ENCODE results near the gene ENTPD8.

ENTPD8 gene

GRCh38 chr9:137429974-137430722, 11.0 kb downstream of the ENTPD8 start:
- Histone ChIP-seq H3K27me3 (ENCODE audit: low read depth, low read length) (no peaks in the 10 kb centered on the region), H3K36me3 (ENCODE audit: control insufficient read depth in 1 of 2, insufficient read depth in 2 of 2, low read length in 2 of 2) (no peaks in the 10 kb centered on the region), H3K4me1 (ENCODE audit: control insufficient read depth in 1 of 2, insufficient read depth in 2 of 2, low read length in 2 of 2) (peaks cover 0 to 8% of the 10 kb centered on the region in 2 donors), H3K4me3 (ENCODE audit: low read depth in 1 of 2, low read length in 2 of 2) (no peak overlapping the region), H3K9me3 (ENCODE audit: control insufficient read depth in 1 of 2, low read length in 2 of 2) (no peaks in the 10 kb centered on the region), H3K27ac (ENCODE audit: low read length) (no peak overlapping the region)

DNA sequence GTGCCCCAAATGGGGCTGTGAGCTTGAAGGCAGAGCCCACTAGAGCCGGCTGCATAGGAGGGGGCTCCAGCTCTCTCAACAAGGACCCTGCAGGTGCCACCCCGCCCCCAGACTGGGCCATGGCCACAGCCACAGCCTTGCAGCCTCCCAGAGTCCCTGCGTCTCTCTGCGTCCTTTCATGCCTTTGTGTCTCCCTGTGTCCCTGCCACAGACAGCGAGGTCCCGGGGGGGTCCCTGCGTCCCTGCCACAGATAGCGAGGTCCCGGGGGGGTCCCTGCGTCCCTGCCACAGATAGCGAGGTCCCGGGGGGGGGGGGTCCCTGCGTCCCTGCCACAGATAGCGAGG, 11.6 kb downstream of the ENTPD8 start:
- no peak overlapping the region for H3K27ac ChIP-seq (ENCODE audit: low read length)
- no peaks in the 10 kb centered on the region for H3K27me3 ChIP-seq (ENCODE audit: low read depth, low read length)
- H3K4me3 ChIP-seq (ENCODE audit: low read depth in 1 of 2, low read length in 2 of 2): no peak overlapping the region
- no peaks in the 10 kb centered on the region for H3K36me3 ChIP-seq (ENCODE audit: control insufficient read depth in 1 of 2, insufficient read depth in 2 of 2, low read length in 2 of 2)
- H3K4me1 ChIP-seq (ENCODE audit: control insufficient read depth in 1 of 2, insufficient read depth in 2 of 2, low read length in 2 of 2): peaks cover 0 to 13% of the 10 kb centered on the region in 2 donors
- H3K9me3 ChIP-seq (ENCODE audit: control insufficient read depth in 1 of 2, low read length in 2 of 2): no peaks in the 10 kb centered on the region

GRCh38 chr9:137428841-137429545, 12.2 kb downstream of the ENTPD8 start:
- Histone ChIP-seq H3K4me1 (ENCODE audit: control insufficient read depth in 1 of 2, insufficient read depth in 2 of 2, low read length in 2 of 2) (peaks cover 0 to 16% of the 10 kb centered on the region in 2 donors), H3K27ac (ENCODE audit: low read length) (no peak overlapping the region), H3K36me3 (ENCODE audit: control insufficient read depth in 1 of 2, insufficient read depth in 2 of 2, low read length in 2 of 2) (no peaks in the 10 kb centered on the region), H3K4me3 (ENCODE audit: low read depth in 1 of 2, low read length in 2 of 2) (no peak overlapping the region), H3K9me3 (ENCODE audit: control insufficient read depth in 1 of 2, low read length in 2 of 2) (no peaks in the 10 kb centered on the region), H3K27me3 (ENCODE audit: low read depth, low read length) (no peaks in the 10 kb centered on the region)

DNA sequence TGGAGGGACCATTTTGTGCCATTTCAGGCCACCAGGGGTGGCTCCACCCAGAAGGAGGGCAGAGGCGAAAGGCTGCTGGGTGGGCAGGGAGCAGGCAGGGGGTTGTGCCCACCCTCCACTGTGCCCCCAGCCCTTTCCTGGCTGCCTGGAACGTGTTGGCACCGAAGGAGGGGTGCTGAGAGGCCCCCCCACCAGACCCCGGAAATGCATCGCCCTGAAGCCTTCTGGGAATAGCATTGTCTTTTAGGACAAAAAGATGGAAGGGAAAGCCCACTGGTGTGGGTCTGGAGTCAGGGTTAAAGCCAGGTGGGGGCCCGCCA, 12.9 kb downstream of the ENTPD8 start:
- Histone ChIP-seq H3K9me3 (ENCODE audit: control insufficient read depth in 1 of 2, low read length in 2 of 2) (no peaks in the 10 kb centered on the region), H3K27me3 (ENCODE audit: low read depth, low read length) (no peaks in the 10 kb centered on the region)

DNA sequence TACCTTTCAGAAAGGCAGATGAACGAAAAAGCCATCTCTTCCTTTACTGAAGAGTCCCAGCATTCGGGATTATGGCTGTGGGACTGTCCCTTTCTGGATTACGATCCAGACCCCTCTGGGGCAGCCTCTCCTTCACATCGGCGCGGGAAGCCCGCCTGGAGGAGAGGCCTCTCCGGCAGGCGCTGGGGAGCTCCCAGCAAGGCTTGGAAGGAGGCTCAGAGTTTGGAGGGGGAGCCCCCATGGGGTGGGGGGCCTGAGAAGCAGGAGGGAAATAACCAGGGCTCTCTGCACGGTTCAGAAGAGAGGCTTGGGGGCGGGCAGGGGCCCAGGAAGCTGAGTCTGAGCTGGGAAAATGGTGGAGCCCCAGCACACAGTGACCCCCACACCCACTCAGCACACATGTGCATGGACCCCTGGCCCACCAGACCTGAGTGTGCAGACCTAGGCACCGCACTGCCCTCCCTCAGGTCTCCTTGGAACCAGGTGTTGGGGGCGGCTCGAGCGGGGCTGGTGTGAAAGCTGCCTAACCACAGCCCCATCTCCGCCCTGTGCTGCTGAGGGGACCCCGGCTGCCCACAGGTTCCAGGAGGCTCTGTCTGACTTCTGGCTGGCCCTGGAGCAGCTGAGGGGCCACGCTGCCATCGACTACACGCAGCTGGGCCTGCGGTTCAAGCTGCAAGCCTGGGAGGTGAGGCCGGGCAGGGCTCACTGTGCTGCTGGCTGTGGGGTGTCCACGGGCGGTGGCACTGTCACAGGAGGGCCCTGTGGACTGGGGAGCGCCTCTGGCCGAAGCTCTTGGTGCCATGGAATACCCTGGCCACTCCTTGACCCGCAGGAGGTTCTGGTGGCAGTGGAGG, 13.5 kb downstream of the ENTPD8 start:
- Histone ChIP-seq H3K9me3 (ENCODE audit: control insufficient read depth in 1 of 2, low read length in 2 of 2) (no peaks in the 10 kb centered on the region), H3K27me3 (ENCODE audit: low read depth, low read length) (no peaks in the 10 kb centered on the region), H3K4me3 (ENCODE audit: low read depth in 1 of 2, low read length in 2 of 2) (no peak overlapping the region), H3K4me1 (ENCODE audit: control insufficient read depth in 1 of 2, insufficient read depth in 2 of 2, low read length in 2 of 2) (peaks cover 0 to 17% of the 10 kb centered on the region in 2 donors), H3K27ac (ENCODE audit: low read length) (no peak overlapping the region), H3K36me3 (ENCODE audit: control insufficient read depth in 1 of 2, insufficient read depth in 2 of 2, low read length in 2 of 2) (no peaks in the 10 kb centered on the region)

More for the DNA sequence above, 12.9 kb downstream of the ENTPD8 start:
- peaks cover 0 to 17% of the 10 kb centered on the region in 2 donors for H3K4me1 ChIP-seq (ENCODE audit: control insufficient read depth in 1 of 2, insufficient read depth in 2 of 2, low read length in 2 of 2)
- no peaks in the 10 kb centered on the region for H3K36me3 ChIP-seq (ENCODE audit: control insufficient read depth in 1 of 2, insufficient read depth in 2 of 2, low read length in 2 of 2)
- no peak overlapping the region for H3K4me3 ChIP-seq (ENCODE audit: low read depth in 1 of 2, low read length in 2 of 2)
- no peak overlapping the region for H3K27ac ChIP-seq (ENCODE audit: low read length)

- H3K27ac ChIP-seq (ENCODE audit: low read length): no peak overlapping the region
- H3K4me3 ChIP-seq (ENCODE audit: low read depth in 1 of 2, low read length in 2 of 2): no peak overlapping the region
- H3K36me3 ChIP-seq (ENCODE audit: control insufficient read depth in 1 of 2, insufficient read depth in 2 of 2, low read length in 2 of 2): no peaks in the 10 kb centered on the region
- no peaks in the 10 kb centered on the region for H3K9me3 ChIP-seq (ENCODE audit: control insufficient read depth in 1 of 2, low read length in 2 of 2)
- peaks cover 0 to 29% of the 10 kb centered on the region in 2 donors for H3K4me1 ChIP-seq (ENCODE audit: control insufficient read depth in 1 of 2, insufficient read depth in 2 of 2, low read length in 2 of 2)
- H3K27me3 ChIP-seq (ENCODE audit: low read depth, low read length): no peaks in the 10 kb centered on the region
Observed at GRCh38 chr9:137426018-137426681, 15.0 kb downstream of the ENTPD8 start.

- no peaks in the 10 kb centered on the region for H3K36me3 ChIP-seq (ENCODE audit: control insufficient read depth in 1 of 2, insufficient read depth in 2 of 2, low read length in 2 of 2)
- no peaks in the 10 kb centered on the region for H3K9me3 ChIP-seq (ENCODE audit: control insufficient read depth in 1 of 2, low read length in 2 of 2)
- peaks cover 0 to 21% of the 10 kb centered on the region in 2 donors for H3K4me1 ChIP-seq (ENCODE audit: control insufficient read depth in 1 of 2, insufficient read depth in 2 of 2, low read length in 2 of 2)
- H3K27me3 ChIP-seq (ENCODE audit: low read depth, low read length): no peaks in the 10 kb centered on the region
- H3K4me3 ChIP-seq (ENCODE audit: low read depth in 1 of 2, low read length in 2 of 2): peak overlapping the region; percentile 2 to 89
- H3K27ac ChIP-seq (ENCODE audit: low read length): no peak overlapping the region
Observed at GRCh38 chr9:137423514-137424291, 17.5 kb downstream of the ENTPD8 start.

- no peaks in the 10 kb centered on the region for H3K9me3 ChIP-seq (ENCODE audit: control insufficient read depth in 1 of 2, low read length in 2 of 2)
- H3K27me3 ChIP-seq (ENCODE audit: low read depth, low read length): no peaks in the 10 kb centered on the region
- no peaks in the 10 kb centered on the region for H3K36me3 ChIP-seq (ENCODE audit: control insufficient read depth in 1 of 2, insufficient read depth in 2 of 2, low read length in 2 of 2)
- H3K4me3 ChIP-seq (ENCODE audit: low read depth in 1 of 2, low read length in 2 of 2): peak within 1 kb of the TSS; percentile 70 to 89
- H3K27ac ChIP-seq (ENCODE audit: low read length): peak within 1 kb of the TSS; percentile 35
- H3K4me1 ChIP-seq (ENCODE audit: control insufficient read depth in 1 of 2, insufficient read depth in 2 of 2, low read length in 2 of 2): peaks cover 0 to 21% of the 10 kb centered on the region in 2 donors
Observed at GRCh38 chr9:137422604-137423513, 18.3 kb downstream of the ENTPD8 start, which contains the start of the genes EXD3 and NOXA1. TSS of gene EXD3 (minus strand) at chr9:137423162. CDS start at chr9:137395357, 27,805 bp downstream. TSS of gene NOXA1 (plus strand) at chr9:137423393. CDS start at chr9:137423530, 137 bp downstream.

DNA sequence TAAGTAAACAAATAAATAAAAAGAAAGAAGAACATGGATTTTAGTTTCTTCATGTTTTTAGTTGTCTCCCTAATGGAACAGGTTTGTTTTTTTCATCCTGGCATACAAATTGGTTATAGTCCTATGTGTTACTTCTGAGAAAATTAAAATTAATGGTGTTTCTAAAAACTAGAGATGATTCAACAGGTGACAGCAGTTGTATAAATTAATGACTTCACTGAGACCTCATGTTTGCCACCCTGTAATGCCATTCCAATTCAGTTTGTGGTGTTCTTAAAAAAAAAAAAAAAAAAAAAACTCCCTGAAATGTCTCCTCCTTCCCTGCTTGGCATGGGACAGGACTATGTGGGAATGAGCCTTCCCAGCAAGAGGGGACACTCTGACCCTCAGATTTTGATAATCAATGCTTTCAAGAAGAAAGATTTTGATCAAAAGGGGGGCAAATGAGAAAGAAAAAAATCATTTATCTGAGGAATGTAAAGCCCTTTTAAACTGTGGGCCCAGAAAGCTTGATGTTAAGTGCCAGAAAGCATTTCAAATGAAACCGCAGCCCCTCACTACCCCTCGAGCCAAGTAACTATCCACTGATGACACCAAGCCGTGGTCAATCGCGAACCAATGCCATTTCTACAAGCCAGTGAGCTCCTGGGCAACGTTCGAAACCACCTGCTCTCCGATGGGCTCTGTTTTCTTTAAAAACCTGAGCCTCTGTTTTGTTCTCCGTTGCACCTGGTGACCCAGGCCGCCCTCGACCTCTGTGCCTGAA, 19.1 kb downstream of the ENTPD8 start:
- Histone ChIP-seq H3K27me3 (ENCODE audit: low read depth, low read length) (no peaks in the 10 kb centered on the region), H3K4me1 (ENCODE audit: control insufficient read depth in 1 of 2, insufficient read depth in 2 of 2, low read length in 2 of 2) (peaks cover 0 to 21% of the 10 kb centered on the region in 2 donors), H3K36me3 (ENCODE audit: control insufficient read depth in 1 of 2, insufficient read depth in 2 of 2, low read length in 2 of 2) (no peaks in the 10 kb centered on the region), H3K9me3 (ENCODE audit: control insufficient read depth in 1 of 2, low read length in 2 of 2) (no peaks in the 10 kb centered on the region), H3K27ac (ENCODE audit: low read length) (peak overlapping the region; percentile 35), H3K4me3 (ENCODE audit: low read depth in 1 of 2, low read length in 2 of 2) (peak overlapping the region; percentile 70 to 89)
